Loucy (cell line): Measurements from ENCODE around the gene CD44.

Experiments used
- H2AFZ ChIP-seq: fragments of 200-600 bp; sonication (generic); 2 replicates; pipeline ENCODE4 v1.6.0; 2016; ENCODE audit warnings: antibody characterized with exemption, mild to moderate bottlenecking, low read length, moderate library complexity
- H3F3A ChIP-seq: fragments of 200-600 bp; 2 replicates; pipeline ENCODE4 v1.6.0; 2016; ENCODE audit warnings: antibody characterized with exemption, low read depth, mild to moderate bottlenecking
- H3K27me3 ChIP-seq: fragments of 200-600 bp; sonication (generic); 2 replicates; pipeline ENCODE4 v1.6.1; 2014; ENCODE audit warnings: low read length, mild to moderate bottlenecking; ENCODE audit not compliant: insufficient read depth, poor library complexity, severe bottlenecking
- H3K36me3 ChIP-seq: fragments of 200-600 bp; sonication (generic); 2 replicates; pipeline ENCODE4 v1.6.1; 2016; ENCODE audit warnings: low read length; ENCODE audit not compliant: insufficient read depth
- H3K4me1 ChIP-seq: fragments of 200-600 bp; sonication (generic); 2 replicates; pipeline ENCODE4 v1.5.1; 2014; ENCODE audit warnings: low read length, mild to moderate bottlenecking; ENCODE audit not compliant: insufficient read depth, poor library complexity, severe bottlenecking
- H3K4me2 ChIP-seq: fragments of 200-600 bp; sonication (generic); 2 replicates; pipeline ENCODE4 v1.6.0; 2014; ENCODE audit warnings: antibody characterized with exemption, low read length, low read depth, mild to moderate bottlenecking; ENCODE audit not compliant: poor library complexity, severe bottlenecking
- H3K4me3 ChIP-seq: fragments of 200-600 bp; sonication (generic); 2 replicates; pipeline ENCODE4 v1.5.1; 2014; ENCODE audit warnings: low read length, mild to moderate bottlenecking, mixed read lengths; ENCODE audit not compliant: poor library complexity, severe bottlenecking
- H3K79me2 ChIP-seq: fragments of 200-600 bp; sonication (generic); 2 replicates; pipeline ENCODE4 v1.6.1; 2014; ENCODE audit warnings: low read length; ENCODE audit not compliant: insufficient read depth
- H3K9ac ChIP-seq: fragments of 200-600 bp; sonication (generic); 2 replicates; pipeline ENCODE4 v1.6.0; 2014; ENCODE audit warnings: mild to moderate bottlenecking, low read depth, low read length, moderate library complexity; ENCODE audit not compliant: poor library complexity, severe bottlenecking
- H3K9me2 ChIP-seq: fragments of 200-600 bp; sonication (generic); replicated peaks from 2 replicates; pipeline ENCODE4 v1.6.1; 2016; ENCODE audit warnings: low read depth, low read length, mixed read lengths
- H3K9me3 ChIP-seq: fragments of 200-600 bp; sonication (generic); 2 replicates; pipeline ENCODE4 v1.6.1; 2014; ENCODE audit warnings: mild to moderate bottlenecking, antibody characterized with exemption, low read length, low read depth; ENCODE audit not compliant: insufficient read depth
- H4K20me1 ChIP-seq: fragments of 200-600 bp; sonication (generic); 2 replicates; pipeline ENCODE4 v1.6.0; 2014; ENCODE audit warnings: antibody characterized with exemption, low read length, mild to moderate bottlenecking; ENCODE audit not compliant: insufficient read depth, poor library complexity, severe bottlenecking
- CTCF ChIP-seq: fragments of 200-600 bp; sonication (generic); conservative IDR thresholded peaks from 2 replicates; pipeline ENCODE4 v1.5.1; 2014; ENCODE audit warnings: mild to moderate bottlenecking, antibody characterized with exemption, low read length
- EZH2phosphoT487 ChIP-seq: fragments of 200-600 bp; IDR thresholded peaks from 2 replicates; pipeline ENCODE4 v1.6.1; 2018; ENCODE audit warnings: antibody characterized with exemption, mild to moderate bottlenecking, moderate library complexity, borderline replicate concordance

CD44 gene

GRCh38 chr11:35260342-35260985, 121.5 kb downstream of the CD44 start:
- H3K79me2 ChIP-seq = no peaks in the 10 kb centered on the region
- no peak for TF ChIP-seq CTCF
- no peak for TF ChIP-seq EZH2phosphoT487
- H3K27me3 ChIP-seq = no peaks in the 10 kb centered on the region
- H3K36me3 ChIP-seq = no peaks in the 10 kb centered on the region
- H2AFZ ChIP-seq = no peak overlapping the region
- H3K9me2 ChIP-seq = no peaks in the 10 kb centered on the region
- no peak overlapping the region for H3K4me3 ChIP-seq
- no peaks in the 10 kb centered on the region for H3K4me1 ChIP-seq
- H4K20me1 ChIP-seq = no peaks in the 10 kb centered on the region
- H3K9me3 ChIP-seq = no peaks in the 10 kb centered on the region
- no peak overlapping the region for H3K9ac ChIP-seq
- no peak overlapping the region for H3K4me2 ChIP-seq
- H3F3A ChIP-seq = no peaks in the 10 kb centered on the region

GRCh38 chr11:35261197-35261596, 122.2 kb downstream of the CD44 start:
- no peaks in the 10 kb centered on the region for H3K27me3 ChIP-seq
- no peaks in the 10 kb centered on the region for H3K4me1 ChIP-seq
- no peak overlapping the region for H2AFZ ChIP-seq
- H3K4me3 ChIP-seq = no peak overlapping the region
- no peaks in the 10 kb centered on the region for H3K9me3 ChIP-seq
- TF ChIP-seq EZH2phosphoT487 (no peak), CTCF (no peak)
- no peaks in the 10 kb centered on the region for H4K20me1 ChIP-seq
- H3K9ac ChIP-seq = no peak overlapping the region
- H3K36me3 ChIP-seq = no peaks in the 10 kb centered on the region
- H3K4me2 ChIP-seq = no peak overlapping the region
- H3F3A ChIP-seq = no peaks in the 10 kb centered on the region
- H3K9me2 ChIP-seq = no peaks in the 10 kb centered on the region
- no peaks in the 10 kb centered on the region for H3K79me2 ChIP-seq

GRCh38 chr11:35262056-35262455, 123.1 kb downstream of the CD44 start:
- Histone ChIP-seq H3K9me2 (no peaks in the 10 kb centered on the region), H3K9me3 (no peaks in the 10 kb centered on the region), H3K79me2 (no peaks in the 10 kb centered on the region), H3K4me1 (no peaks in the 10 kb centered on the region), H3F3A (no peaks in the 10 kb centered on the region), H3K9ac (no peak overlapping the region), H3K27me3 (no peaks in the 10 kb centered on the region), H3K4me3 (no peak overlapping the region), H2AFZ (no peak overlapping the region), H3K4me2 (no peak overlapping the region), H4K20me1 (no peaks in the 10 kb centered on the region), H3K36me3 (no peaks in the 10 kb centered on the region)
- TF ChIP-seq CTCF (no peak), EZH2phosphoT487 (no peak)
